Parathyroid adenoma (tissue), 2 donors: Measurements from ENCODE around the gene SAMD5.

Source experiments
- H2AFZ ChIP-seq: fragments of 300-600 bp; sonication (generic); one replicate; pipeline ENCODE4 v1.7.0; 2017; ENCODE audit warnings: antibody characterized with exemption, mild to moderate bottlenecking
- H3K27ac ChIP-seq: fragments of 300-600 bp; sonication (generic); one replicate; pipeline ENCODE4 v1.7.0; 2017
- H3K27me3 ChIP-seq: fragments of 300-600 bp; sonication (generic); one replicate; pipeline ENCODE4 v1.7.0; 2017; ENCODE audit warnings: low read length; ENCODE audit not compliant: control insufficient read depth, insufficient read depth
- H3K36me3 ChIP-seq: fragments of 300-600 bp; sonication (generic); one replicate; pipeline ENCODE4 v1.7.0; 2017; ENCODE audit warnings: low read length; ENCODE audit not compliant: control insufficient read depth, insufficient read depth
- H3K4me1 ChIP-seq: fragments of 300-600 bp; sonication (generic); one replicate; pipeline ENCODE4 v1.7.0; 2017; ENCODE audit warnings: control low read depth
- H3K4me2 ChIP-seq: fragments of 300-600 bp; sonication (generic); one replicate; pipeline ENCODE4 v1.7.0; 2017; ENCODE audit warnings: low read length
- H3K4me3 ChIP-seq: fragments of 300-600 bp; sonication (generic); one replicate; pipeline ENCODE4 v1.7.0; 2017; ENCODE audit warnings: low read depth, low read length
- H3K79me2 ChIP-seq: fragments of 300-600 bp; sonication (generic); one replicate; pipeline ENCODE4 v1.7.0; 2017; ENCODE audit warnings: control low read depth
- H3K9ac ChIP-seq: fragments of 300-600 bp; sonication (generic); one replicate; pipeline ENCODE4 v1.7.0; 2017; ENCODE audit warnings: mild to moderate bottlenecking
- H3K9me3 ChIP-seq: fragments of 300-600 bp; sonication (generic); one replicate; pipeline ENCODE4 v1.7.0; 2017; ENCODE audit warnings: low read length; ENCODE audit not compliant: control insufficient read depth
- CTCF ChIP-seq: fragments of 300-600 bp; sonication (generic); IDR thresholded peaks from one replicate; pipeline ENCODE4 v1.7.0; 2017; ENCODE audit warnings: antibody characterized with exemption, mild to moderate bottlenecking
- donor health status: primary hyperparathyroidism.

SAMD5 gene

DNA sequence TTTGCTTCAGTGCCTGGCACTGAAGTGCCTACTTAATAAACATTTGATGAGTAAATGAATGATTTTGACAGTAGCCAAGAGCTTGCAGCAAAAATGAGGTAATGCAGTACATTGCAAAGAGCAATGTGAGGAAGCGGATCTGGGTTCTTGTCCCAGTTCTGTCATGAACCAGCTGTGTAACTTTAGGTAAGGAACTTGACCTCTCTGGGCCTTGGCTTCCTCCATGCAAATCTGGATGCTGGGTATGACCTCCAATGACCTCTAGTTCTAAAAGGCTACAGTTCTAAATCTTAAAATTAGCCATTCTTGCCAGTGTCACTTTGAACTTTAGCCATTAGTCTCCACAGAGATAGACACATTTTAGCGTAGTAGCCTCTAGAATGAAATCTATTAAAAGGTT, 3.6 kb upstream of the SAMD5 start:
- no peak overlapping the region for H2AFZ ChIP-seq
- no peaks in the 10 kb centered on the region for H3K79me2 ChIP-seq
- no peaks in the 10 kb centered on the region for H3K27me3 ChIP-seq
- no peaks in the 10 kb centered on the region for H3K4me1 ChIP-seq
- H3K4me2 ChIP-seq = no peak overlapping the region
- H3K36me3 ChIP-seq = no peaks in the 10 kb centered on the region
- no peaks in the 10 kb centered on the region for H3K9me3 ChIP-seq
- no peak overlapping the region for H3K4me3 ChIP-seq
- no peak overlapping the region for H3K9ac ChIP-seq
- H3K27ac ChIP-seq = no peak overlapping the region
- TF ChIP-seq CTCF = no peak

- TF ChIP-seq CTCF = peak; percentile 79
- no peak overlapping the region for H3K4me3 ChIP-seq
Observed at GRCh38 chr6:147506704-147507114, 1.8 kb upstream of the SAMD5 start.

GRCh38 chr6:147507162-147508041, 1.1 kb upstream of the SAMD5 start:
- no peaks in the 10 kb centered on the region for H3K4me1 ChIP-seq

More at GRCh38 chr6:147506704-147507114, 1.8 kb upstream of the SAMD5 start:
- no peak overlapping the region for H3K9ac ChIP-seq
- no peaks in the 10 kb centered on the region for H3K9me3 ChIP-seq
- no peaks in the 10 kb centered on the region for H3K79me2 ChIP-seq
- peak overlapping the region; percentile 65 for H2AFZ ChIP-seq
- no peaks in the 10 kb centered on the region for H3K36me3 ChIP-seq
- no peaks in the 10 kb centered on the region for H3K27me3 ChIP-seq
- H3K4me1 ChIP-seq = no peaks in the 10 kb centered on the region
- peak overlapping the region; percentile 68 for H3K4me2 ChIP-seq
- H3K27ac ChIP-seq = no peak overlapping the region

DNA sequence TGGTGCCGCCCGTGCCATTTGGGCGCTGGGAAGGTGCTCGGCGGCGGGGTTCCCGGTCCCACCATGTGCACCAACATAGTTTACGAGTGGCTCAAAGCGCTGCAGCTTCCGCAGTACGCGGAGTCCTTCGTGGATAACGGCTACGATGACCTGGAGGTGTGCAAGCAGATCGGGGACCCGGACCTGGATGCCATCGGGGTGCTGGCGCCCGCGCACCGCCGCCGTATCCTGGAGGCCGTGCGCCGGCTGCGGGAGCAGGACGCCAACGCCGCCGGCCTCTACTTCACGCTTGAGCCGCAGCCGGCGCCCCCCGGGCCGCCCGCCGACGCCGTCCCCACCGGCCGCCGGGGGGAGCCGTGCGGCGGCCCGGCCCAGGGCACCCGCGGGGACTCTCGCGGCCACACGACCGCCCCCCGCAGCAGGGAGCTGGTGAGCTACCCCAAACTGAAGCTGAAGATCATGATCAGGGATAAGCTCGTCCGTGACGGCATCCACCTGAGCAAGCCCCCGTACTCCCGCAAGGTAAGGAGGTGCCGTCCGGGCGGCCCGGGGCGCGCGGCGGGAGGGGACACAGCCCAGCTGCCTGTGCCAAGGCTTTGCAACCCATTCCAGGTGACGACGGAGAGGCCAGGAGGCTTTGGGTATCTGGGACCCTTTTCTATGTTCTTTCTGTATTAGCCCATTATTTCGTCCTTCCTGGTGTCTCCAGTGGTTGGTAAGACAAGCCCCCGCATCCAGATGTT, 547 bp downstream of the SAMD5 start:
- H3K4me2 ChIP-seq = peak overlapping the region; percentile 68
- no peaks in the 10 kb centered on the region for H3K36me3 ChIP-seq
- H2AFZ ChIP-seq = peak overlapping the region; percentile 81
- H3K4me3 ChIP-seq = peak overlapping the region; percentile 48
- H3K4me1 ChIP-seq = no peaks in the 10 kb centered on the region
- no peaks in the 10 kb centered on the region for H3K79me2 ChIP-seq
- H3K9me3 ChIP-seq = no peaks in the 10 kb centered on the region
- H3K9ac ChIP-seq = no peak overlapping the region
- H3K27ac ChIP-seq = no peak overlapping the region
- no peak for TF ChIP-seq CTCF
- H3K27me3 ChIP-seq = no peaks in the 10 kb centered on the region

More at GRCh38 chr6:147507162-147508041, 1.1 kb upstream of the SAMD5 start:
- Histone ChIP-seq H2AFZ (peak overlapping the region; percentile 65), H3K9me3 (no peaks in the 10 kb centered on the region), H3K9ac (no peak overlapping the region), H3K27ac (no peak overlapping the region), H3K4me2 (peak overlapping the region; percentile 68), H3K27me3 (no peaks in the 10 kb centered on the region), H3K79me2 (no peaks in the 10 kb centered on the region), H3K36me3 (no peaks in the 10 kb centered on the region), H3K4me3 (peak overlapping the region; percentile 57)
- no peak for TF ChIP-seq CTCF
